Brain microvascular endothelial cell (primary cell): ENCODE results near the gene ZNF581.

Source experiments
- DNase-seq: peaks from one replicate; pipeline ENCODE4 v3.0.0-alpha.2; 2020
- H3K27ac ChIP-seq: fragments of 250-450 bp; sonication (Bioruptor Pico); 2 replicates; pipeline ENCODE4 v1.5.1; 2020; ENCODE audit warnings: mild to moderate bottlenecking, moderate library complexity
- H3K27me3 ChIP-seq: fragments of 250-450 bp; sonication (Bioruptor Pico); replicated peaks from 2 replicates; pipeline ENCODE4 v1.5.1; 2020; ENCODE audit warnings: mild to moderate bottlenecking
- H3K36me3 ChIP-seq: fragments of 250-450 bp; sonication (Bioruptor Pico); replicated peaks from 2 replicates; pipeline ENCODE4 v1.5.1; 2020; ENCODE audit warnings: mild to moderate bottlenecking
- H3K4me3 ChIP-seq: 2 replicates; pipeline ENCODE4 v1.5.1; 2011; ENCODE audit warnings: low read depth, mild to moderate bottlenecking, control low read depth, low read length, moderate library complexity
- CTCF ChIP-seq: IDR thresholded peaks from 2 replicates; pipeline ENCODE4 v1.5.1; 2011; ENCODE audit warnings: low read depth, mild to moderate bottlenecking, moderate library complexity, low read length, control low read depth, inconsistent platforms; ENCODE audit errors: missing control alignments
- in situ Hi-C: cut with HindIII; loops from 2 replicates; pipeline ENCODE4 v1.10.0; 2017; ENCODE audit warnings: low sequenced_read_pairs, low pct_ligation_motif_present

ZNF581 gene

GRCh38 chr19:55636723-55637122 is 6.7 kb upstream of the ZNF581 start:
- DNase-seq = no peak
- no peak overlapping the region for H3K4me3 ChIP-seq
- H3K27me3 ChIP-seq = no peaks in the 10 kb centered on the region
- in situ Hi-C loops = no loop called here
- no peak overlapping the region for H3K27ac ChIP-seq
- H3K36me3 ChIP-seq = no peaks in the 10 kb centered on the region
- no peak for TF ChIP-seq CTCF

- H3K4me3 ChIP-seq = no peak overlapping the region
- no peaks in the 10 kb centered on the region for H3K27me3 ChIP-seq
- no peak for DNase-seq
- TF ChIP-seq CTCF = no peak
- H3K36me3 ChIP-seq = no peaks in the 10 kb centered on the region
- H3K27ac ChIP-seq = no peak overlapping the region
- in situ Hi-C loops = no loop called here
Observed at GRCh38 chr19:55637534-55637933, 5.9 kb upstream of the ZNF581 start.

- DNase-seq = no peak
- Histone ChIP-seq H3K27me3 (no peaks in the 10 kb centered on the region), H3K36me3 (no peaks in the 10 kb centered on the region), H3K4me3 (no peak overlapping the region), H3K27ac (no peak overlapping the region)
- TF ChIP-seq CTCF = peak; percentile 72
- in situ Hi-C loops = no loop called here
Observed at GRCh38 chr19:55638864-55639359, 4.5 kb upstream of the ZNF581 start.

GRCh38 chr19:55640043-55640576 is 3.3 kb upstream of the ZNF581 start:
- peak; percentile 53 for TF ChIP-seq CTCF
- Histone ChIP-seq H3K4me3 (peak overlapping the region; percentile 80), H3K27ac (peak overlapping the region; percentile 82), H3K36me3 (peaks cover 3% of the 10 kb centered on the region), H3K27me3 (no peaks in the 10 kb centered on the region)
- in situ Hi-C loops = no loop called here
- peak; percentile 53 for DNase-seq

GRCh38 chr19:55640577-55641425 is 2.6 kb upstream of the ZNF581 start, which contains the start of gene ZNF580:
Gene ZNF580, plus strand, starts transcription at chr19:55641002. Its CDS starts 1,507 bp downstream, at chr19:55642509.
- H3K27ac ChIP-seq = peak within 1 kb of the TSS; percentile 82
- in situ Hi-C loops = no loop called here
- peak; percentile 75 for DNase-seq

More at GRCh38 chr19:55640577-55641425, 2.6 kb upstream of the ZNF581 start, which contains the start of gene ZNF580:
- Histone ChIP-seq H3K27me3 (no peaks in the 10 kb centered on the region), H3K4me3 (peak within 1 kb of the TSS; percentile 80), H3K36me3 (peaks cover 8% of the 10 kb centered on the region)
- no peak for TF ChIP-seq CTCF
